Calu3 (cell line): Measurements from ENCODE around the gene NLRC3. TPM values are rescaled to one million over a fixed set of nuclear protein-coding genes. Genes with fewer than 3 reads are reported as not detected.
A peak's percentile ranks its signal among the peaks of the same experiment; 100 is the strongest.

Experiments
- Bru-seq: library from RNA; stranded (reverse); fragments of 400-500 nt; gene quantifications from one replicate; lab custom pipeline; 2021; lab: Mats Ljungman, UMichigan
- BruChase-seq, 2 experiments: library from RNA; stranded (reverse); fragments of 400-500 nt; gene quantifications; one replicate each; lab custom pipeline; 2021; lab: Mats Ljungman, UMichigan
- BruUV-seq: library from RNA; stranded (reverse); fragments of 400-500 nt; replicated peaks from 2 replicates; lab custom pipeline; 2021; lab: Mats Ljungman, UMichigan
- CTCF ChIA-PET: fragments of 300-600 bp; sonication (Branson Sonifier 250); formaldehyde crosslinking; loops from one replicate; lab custom pipeline; 2022; ENCODE audit warnings: antibody characterized with exemption; lab: Charles Lee
- DNase-seq: peaks from one replicate; pipeline ENCODE4 v3.0.0; 2022
- H3K27ac Mint-ChIP-seq: one replicate; pipeline ENCODE4 v1.8.0; 2022; ENCODE audit warnings: mixed read lengths; ENCODE audit not compliant: unreplicated experiment
- H3K27me3 Mint-ChIP-seq: one replicate; pipeline ENCODE4 v1.8.0; 2022; ENCODE audit warnings: mixed read lengths; ENCODE audit not compliant: unreplicated experiment
- H3K36me3 Mint-ChIP-seq: one replicate; pipeline ENCODE4 v1.8.0; 2022; ENCODE audit warnings: mild to moderate bottlenecking, moderate library complexity, mixed read lengths; ENCODE audit not compliant: insufficient read depth, unreplicated experiment
- H3K4me1 Mint-ChIP-seq: one replicate; pipeline ENCODE4 v1.8.0; 2022; ENCODE audit warnings: mild to moderate bottlenecking, low read depth, mixed read lengths; ENCODE audit not compliant: unreplicated experiment
- H3K4me3 Mint-ChIP-seq: one replicate; pipeline ENCODE4 v1.8.0; 2022; ENCODE audit warnings: mild to moderate bottlenecking, low read depth, moderate library complexity, mixed read lengths; ENCODE audit not compliant: unreplicated experiment
- H3K9me3 Mint-ChIP-seq: one replicate; pipeline ENCODE4 v1.8.0; 2022; ENCODE audit warnings: low read depth, mixed read lengths; ENCODE audit not compliant: unreplicated experiment
- CTCF ChIP-seq: fragments of 200-600 bp; IDR thresholded peaks from one replicate; pipeline ENCODE4 v1.8.0; 2022; ENCODE audit warnings: antibody characterized with exemption; ENCODE audit not compliant: unreplicated experiment
- intact Hi-C: fragments of 100-400 bp; cut with micrococcal nuclease; formaldehyde crosslinking; loops from one replicate; pipeline ENCODE4 v1.10.0; 2022; ENCODE audit not compliant: unreplicated experiment
- long read RNA-seq: library from polyadenylated mRNA; stranded (forward); transcript quantifications from one replicate; pipeline ENCODE4 v2.0.0, GENCODE V29; 2022
- total RNA-seq: library from RNA; stranded (reverse); gene quantifications from 2 replicates; pipeline ENCODE4 v1.2.3, GENCODE V29; 2022

NLRC3 gene
- total RNA-seq (0.37 and 0.42 TPM in 2 replicates), Bru-seq, nascent RNA (percentile 5 among the genes with signal in this experiment), BruChase-seq, experiment 1, labeled RNA remaining after a 6-hour chase (percentile 34 among the genes with signal in this experiment), BruChase-seq, experiment 2, labeled RNA remaining after a 2-hour chase (percentile 26 among the genes with signal in this experiment)
- long read RNA-seq: 0 reads

- H3K4me3 Mint-ChIP-seq: no peak within 1 kb of the TSS
- no peaks in the 10 kb centered on the region for H3K4me1 Mint-ChIP-seq
- no peaks in the 10 kb centered on the region for H3K36me3 Mint-ChIP-seq
Observed at GRCh38 chr16:3577302-3577752, at the start of gene NLRC3. Gene NLRC3, minus strand, starts transcription at chr16:3577403. Its CDS starts 12,367 bp downstream, at chr16:3565036.

GRCh38 chr16:3625911-3626732, 48.9 kb upstream of the NLRC3 start:
- Mint-ChIP-seq H3K4me1 (no peaks in the 10 kb centered on the region), H3K27me3 (no peaks in the 10 kb centered on the region), H3K27ac (no peak overlapping the region), H3K4me3 (no peak overlapping the region), H3K9me3 (no peaks in the 10 kb centered on the region), H3K36me3 (no peaks in the 10 kb centered on the region)
- TF ChIP-seq CTCF: no peak
- DNase-seq: no peak
- intact Hi-C loops: no loop called here
- CTCF ChIA-PET: no interaction called here
- no TSS peak for BruUV-seq

More at GRCh38 chr16:3577302-3577752, at the start of gene NLRC3:
- no TSS peak for BruUV-seq
- CTCF ChIA-PET: no interaction called here
- no peak within 1 kb of the TSS for H3K27ac Mint-ChIP-seq
- no peaks in the 10 kb centered on the region for H3K9me3 Mint-ChIP-seq
- no peak for TF ChIP-seq CTCF
- DNase-seq: no peak
- H3K27me3 Mint-ChIP-seq: peaks cover 13% of the 10 kb centered on the region
- intact Hi-C loops: no loop called here

- H3K27ac Mint-ChIP-seq: no peak overlapping the region
- no peaks in the 10 kb centered on the region for H3K27me3 Mint-ChIP-seq
- no peak for TF ChIP-seq CTCF
- no TSS peak for BruUV-seq
- no peak overlapping the region for H3K4me3 Mint-ChIP-seq
- CTCF ChIA-PET: no interaction called here
- H3K4me1 Mint-ChIP-seq: no peaks in the 10 kb centered on the region
- DNase-seq: no peak
- no peaks in the 10 kb centered on the region for H3K9me3 Mint-ChIP-seq
- intact Hi-C loops: no loop called here
- no peaks in the 10 kb centered on the region for H3K36me3 Mint-ChIP-seq
Observed at GRCh38 chr16:3625331-3625730, 48.1 kb upstream of the NLRC3 start.

- CTCF ChIA-PET: no interaction called here
- Mint-ChIP-seq H3K4me1 (peaks cover 6% of the 10 kb centered on the region), H3K36me3 (no peaks in the 10 kb centered on the region), H3K4me3 (no peak overlapping the region), H3K9me3 (no peaks in the 10 kb centered on the region), H3K27me3 (no peaks in the 10 kb centered on the region), H3K27ac (no peak overlapping the region)
- no peak for TF ChIP-seq CTCF
- DNase-seq: no peak
- intact Hi-C loops: no loop called here
- TSS peak; percentile 23 for BruUV-seq
Observed at GRCh38 chr16:3623642-3624041, 46.4 kb upstream of the NLRC3 start.
